ENCODE results near the gene ATP5MC2. TPM values are rescaled to one million over a fixed set of nuclear protein-coding genes. Genes with fewer than 3 reads are reported as not detected.
"Not testable (repeated sequence)": the region's sequence is repeated elsewhere in the genome, so short reads cannot be mapped to it uniquely, and the experiment has no call there.

The ATP5MC2 gene
- total RNA-seq (2014; rRNA removed; shearing (Covaris generic)): 318 and 375 TPM in 2 replicates

- DNase-seq (ENCODE audit: low read depth): peak; percentile 96
Observed at GRCh38 chr12:53675701-53676607, at the start of gene ATP5MC2. Gene ATP5MC2, minus strand, starts transcription at chr12:53676083. Its CDS starts 3,469 bp downstream, at chr12:53672614.

GRCh38 chr12:53722450-53723041 is 46.7 kb upstream of the ATP5MC2 start:
- no peak for DNase-seq (ENCODE audit: low read depth)

- no peak for DNase-seq (ENCODE audit: low read depth)
Observed at GRCh38 chr12:53720946-53721345, 45.1 kb upstream of the ATP5MC2 start.

GRCh38 chr12:53719649-53720048 is 43.8 kb upstream of the ATP5MC2 start:
- no peak for DNase-seq (ENCODE audit: low read depth)

GRCh38 chr12:53718567-53718966 is 42.7 kb upstream of the ATP5MC2 start:
- not testable (repeated sequence) for DNase-seq (ENCODE audit: low read depth)

- DNase-seq (ENCODE audit: low read depth): no peak
Observed at GRCh38 chr12:53717319-53717718, 41.4 kb upstream of the ATP5MC2 start.

- no peak for DNase-seq (ENCODE audit: low read depth)
Observed at GRCh38 chr12:53714004-53714403, 38.1 kb upstream of the ATP5MC2 start.

- DNase-seq (ENCODE audit: low read depth): no peak
Observed at GRCh38 chr12:53713516-53713915, 37.6 kb upstream of the ATP5MC2 start.

GRCh38 chr12:53712059-53712643 is 36.3 kb upstream of the ATP5MC2 start:
- DNase-seq (ENCODE audit: low read depth): no peak

GRCh38 chr12:53710091-53710490 is 34.2 kb upstream of the ATP5MC2 start:
- no peak for DNase-seq (ENCODE audit: low read depth)

GRCh38 chr12:53709671-53710070 is 33.8 kb upstream of the ATP5MC2 start:
- no peak for DNase-seq (ENCODE audit: low read depth)

GRCh38 chr12:53706080-53706479 is 30.2 kb upstream of the ATP5MC2 start:
- DNase-seq (ENCODE audit: low read depth): no peak

GRCh38 chr12:53703756-53704155 is 27.9 kb upstream of the ATP5MC2 start:
- DNase-seq (ENCODE audit: low read depth): no peak

GRCh38 chr12:53701518-53702264 is 25.8 kb upstream of the ATP5MC2 start:
- DNase-seq (ENCODE audit: low read depth): peak; percentile 53

- no peak for DNase-seq (ENCODE audit: low read depth)
Observed at GRCh38 chr12:53700567-53700966, 24.7 kb upstream of the ATP5MC2 start.

- DNase-seq (ENCODE audit: low read depth): no peak
Observed at GRCh38 chr12:53699678-53700025, 23.8 kb upstream of the ATP5MC2 start.

- DNase-seq (ENCODE audit: low read depth): no peak
Observed at GRCh38 chr12:53698948-53699677, 23.2 kb upstream of the ATP5MC2 start.

- no peak for DNase-seq (ENCODE audit: low read depth)
Observed at GRCh38 chr12:53696655-53697331, 20.9 kb upstream of the ATP5MC2 start.

GRCh38 chr12:53696285-53696654 is 20.4 kb upstream of the ATP5MC2 start:
- peak; percentile 84 for DNase-seq (ENCODE audit: low read depth)

All from RPMI7951 (cell line).